ENCODE results near the gene ARHGAP24. TPM values are rescaled to one million over a fixed set of nuclear protein-coding genes. Genes with fewer than 3 reads are reported as not detected.

ARHGAP24 gene
- total RNA-seq, 6 experiments from 2014 or later = 4.0 to 7.3 (median 6.1) TPM

DNA sequence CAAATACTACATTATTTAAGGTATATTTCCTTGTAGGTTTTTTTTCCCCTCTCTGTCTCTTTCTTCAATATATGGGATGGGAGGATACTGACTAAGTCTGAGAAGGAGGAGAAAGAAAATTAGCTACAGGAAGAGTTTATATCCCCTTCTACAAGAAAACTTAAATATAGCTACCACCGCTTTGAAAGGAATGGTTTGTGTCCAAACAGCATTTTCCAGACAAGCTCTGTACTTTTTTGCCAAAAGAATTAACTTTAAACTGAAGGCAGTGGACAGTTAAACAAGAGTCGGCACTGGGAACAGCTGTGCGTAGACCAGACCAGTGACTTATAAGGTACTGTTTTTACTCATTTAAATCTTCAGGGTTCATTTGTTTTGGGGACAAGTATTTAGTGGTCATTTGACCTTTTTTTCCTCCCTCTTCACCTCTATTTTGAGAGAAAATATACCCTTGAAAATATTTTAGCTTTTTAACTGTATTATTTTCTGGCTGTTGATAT lies 303.7 kb downstream of the ARHGAP24 start:
- no peaks in the 10 kb centered on the region for H3K9me3 ChIP-seq
- DNase-seq (no peak), ATAC-seq (peak; percentile 71 to 78 (median 78))
- peak overlapping the region; percentile 13 to 27 (median 23) for H3K4me3 ChIP-seq
- H3K27ac ChIP-seq = peak overlapping the region; percentile 3 to 59 (median 38)
- WGBS (ENCODE audit: insufficient coverage, low coverage, low lambda C conversion rate, missing lambda C conversion rate) = 24% methylated on average over 3 of the region's 3 CpGs
- no peaks in the 10 kb centered on the region for H3K27me3 ChIP-seq
- TF ChIP-seq, protein P1, sequence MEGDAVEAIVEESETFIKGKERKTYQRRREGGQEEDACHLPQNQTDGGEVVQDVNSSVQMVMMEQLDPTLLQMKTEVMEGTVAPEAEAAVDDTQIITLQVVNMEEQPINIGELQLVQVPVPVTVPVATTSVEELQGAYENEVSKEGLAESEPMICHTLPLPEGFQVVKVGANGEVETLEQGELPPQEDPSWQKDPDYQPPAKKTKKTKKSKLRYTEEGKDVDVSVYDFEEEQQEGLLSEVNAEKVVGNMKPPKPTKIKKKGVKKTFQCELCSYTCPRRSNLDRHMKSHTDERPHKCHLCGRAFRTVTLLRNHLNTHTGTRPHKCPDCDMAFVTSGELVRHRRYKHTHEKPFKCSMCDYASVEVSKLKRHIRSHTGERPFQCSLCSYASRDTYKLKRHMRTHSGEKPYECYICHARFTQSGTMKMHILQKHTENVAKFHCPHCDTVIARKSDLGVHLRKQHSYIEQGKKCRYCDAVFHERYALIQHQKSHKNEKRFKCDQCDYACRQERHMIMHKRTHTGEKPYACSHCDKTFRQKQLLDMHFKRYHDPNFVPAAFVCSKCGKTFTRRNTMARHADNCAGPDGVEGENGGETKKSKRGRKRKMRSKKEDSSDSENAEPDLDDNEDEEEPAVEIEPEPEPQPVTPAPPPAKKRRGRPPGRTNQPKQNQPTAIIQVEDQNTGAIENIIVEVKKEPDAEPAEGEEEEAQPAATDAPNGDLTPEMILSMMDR (IDR thresholded peaks at IDR 0.05) = no peak
- TF ChIP-seq POLR2A (IDR thresholded peaks at IDR 0.05) = peak; percentile 27
- intact Hi-C loops (cut with DNase I) = no loop called here
- no peaks in the 10 kb centered on the region for H3K36me3 ChIP-seq
- peaks cover 0 to 5% (median 0%) of the 10 kb centered on the region in 4 donors for H3K4me1 ChIP-seq

DNA sequence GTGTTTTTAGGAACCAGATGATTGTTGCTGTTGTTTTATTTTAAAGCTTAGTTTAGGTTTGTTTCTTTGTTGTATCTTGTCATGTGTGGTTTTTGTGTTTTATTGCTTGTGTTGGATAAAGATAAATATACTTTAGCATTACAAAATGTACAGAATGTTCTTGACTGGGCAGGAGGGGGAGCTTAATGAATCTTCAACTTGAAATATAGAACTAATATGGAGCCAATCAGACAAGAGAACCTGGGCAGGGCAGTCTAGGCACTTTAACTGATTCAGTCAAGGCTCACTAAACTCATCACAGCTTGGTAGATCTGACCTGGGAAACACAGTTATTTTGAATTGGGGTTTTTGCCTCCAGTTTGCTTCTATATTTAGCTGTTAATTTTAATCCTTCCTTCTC lies 304.2 kb downstream of the ARHGAP24 start:
- H3K27ac ChIP-seq = peak overlapping the region; percentile 3 to 59 (median 38)
- TF ChIP-seq, protein P1 (IDR thresholded peaks at IDR 0.05) = no peak
- TF ChIP-seq POLR2A (IDR thresholded peaks at IDR 0.05) = no peak
- ATAC-seq = peak in 3 of 4 donors; percentile 18 to 61 (median 38)

GRCh38 chr4:85780664-85781063 lies 305.7 kb downstream of the ARHGAP24 start:
- H3K9me3 ChIP-seq = no peaks in the 10 kb centered on the region
- DNase-seq (no peak), ATAC-seq (no peak)
- no peak overlapping the region for H3K4me3 ChIP-seq
- no peaks in the 10 kb centered on the region for H3K36me3 ChIP-seq
- H3K27ac ChIP-seq = peak overlapping the region in 1 of 3 donors; percentile 15
- TF ChIP-seq, protein P1 (IDR thresholded peaks at IDR 0.05) = no peak
- no peak for TF ChIP-seq POLR2A (IDR thresholded peaks at IDR 0.05)
- peaks cover 0 to 5% (median 0%) of the 10 kb centered on the region in 4 donors for H3K4me1 ChIP-seq
- 58% methylated on average over 3 of the region's 3 CpGs for WGBS (ENCODE audit: insufficient coverage, low coverage, low lambda C conversion rate, missing lambda C conversion rate)
- no peaks in the 10 kb centered on the region for H3K27me3 ChIP-seq
- intact Hi-C loops (cut with DNase I) = no loop called here

More for the DNA sequence above, 304.2 kb downstream of the ARHGAP24 start:
- Histone ChIP-seq H3K27me3 (no peaks in the 10 kb centered on the region), H3K9me3 (no peaks in the 10 kb centered on the region), H3K4me3 (peak overlapping the region; percentile 13 to 27 (median 23)), H3K36me3 (no peaks in the 10 kb centered on the region), H3K4me1 (peaks cover 0 to 5% (median 0%) of the 10 kb centered on the region in 4 donors)
- no peak for DNase-seq
- intact Hi-C loops (cut with DNase I) = no loop called here

DNA sequence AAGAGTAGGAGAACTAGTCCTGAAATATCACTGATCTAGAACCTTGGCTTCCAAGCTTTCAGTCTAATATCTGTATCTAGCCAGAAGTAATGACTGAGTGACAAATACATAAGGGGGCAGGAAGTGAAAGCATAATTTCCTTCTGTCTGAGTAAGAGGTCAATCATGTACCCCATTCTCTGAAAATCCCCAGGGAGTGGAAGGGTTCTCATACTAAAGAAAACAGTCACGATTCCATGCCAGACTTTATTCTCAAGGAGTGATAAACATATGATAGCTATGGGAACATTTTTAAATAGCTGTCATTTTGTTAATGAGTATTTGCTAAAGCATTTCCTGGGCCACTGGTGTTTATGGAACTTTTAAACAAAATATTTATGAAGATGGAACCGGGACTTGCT lies 308.5 kb downstream of the ARHGAP24 start:
- no peak overlapping the region for H3K27ac ChIP-seq
- WGBS (ENCODE audit: insufficient coverage, low coverage, low lambda C conversion rate, missing lambda C conversion rate) = 63% methylated on average over 2 of the region's 2 CpGs
- H3K4me1 ChIP-seq = no peaks in the 10 kb centered on the region
- H3K27me3 ChIP-seq = no peaks in the 10 kb centered on the region
- no peak for DNase-seq
- intact Hi-C loops (cut with DNase I) = no loop called here
- no peaks in the 10 kb centered on the region for H3K9me3 ChIP-seq
- H3K4me3 ChIP-seq = no peak overlapping the region
- ATAC-seq = peak in 1 of 4 donors; percentile 30
- TF ChIP-seq, protein P1 (IDR thresholded peaks at IDR 0.05) = no peak
- no peak for TF ChIP-seq POLR2A (IDR thresholded peaks at IDR 0.05)
- H3K36me3 ChIP-seq = no peaks in the 10 kb centered on the region

Measured in right lobe of liver (tissue), 6 donors.